CD4-positive, CD25-positive, alpha-beta regulatory T cell (primary cell): ENCODE data around the gene GABPA. TPM values are rescaled to one million over a fixed set of nuclear protein-coding genes. Genes with fewer than 3 reads are reported as not detected.
"Not testable (repeated sequence)": the region's sequence is repeated elsewhere in the genome, so short reads cannot be mapped to it uniquely, and the experiment has no call there.

ENCODE experiments used
- ATAC-seq, 2 donors: fragments of 150-1000 bp; cut with Tn5 transposase; one replicate each; pipeline ENCODE4 v1.10.0; 2021; ENCODE audit warnings: low read depth in 2 of 2, moderate number of reproducible peaks in 2 of 2, moderate library complexity in 1 of 2
- DNase-seq, 3 donors: peaks; one replicate each; pipeline versions ENCODE4 v3.0.0 to v3.0.0-alpha.2; 2012 to 2022; ENCODE audit warnings: mixed read lengths in 1 of 3
- H3K27ac ChIP-seq: one replicate; pipeline ENCODE4 v1.7.0; 2013; ENCODE audit warnings: mild to moderate bottlenecking, low read length; ENCODE audit not compliant: insufficient read depth, poor library complexity, severe bottlenecking
- H3K27me3 ChIP-seq: one replicate; pipeline ENCODE4 v1.7.0; 2013; ENCODE audit warnings: low read length; ENCODE audit not compliant: control insufficient read depth, insufficient read depth
- H3K36me3 ChIP-seq: one replicate; pipeline ENCODE4 v1.7.0; 2013; ENCODE audit warnings: mild to moderate bottlenecking, low read length, moderate library complexity; ENCODE audit not compliant: control insufficient read depth, insufficient read depth
- H3K4me1 ChIP-seq: 2 replicates; pipeline ENCODE4 v1.7.0; 2013; ENCODE audit warnings: mild to moderate bottlenecking, low read length; ENCODE audit not compliant: insufficient read depth, control insufficient read depth, poor library complexity, severe bottlenecking
- H3K4me3 ChIP-seq: one replicate; pipeline ENCODE4 v1.7.0; 2013; ENCODE audit warnings: low read depth, mild to moderate bottlenecking, low read length, moderate library complexity
- H3K9me3 ChIP-seq, 2 experiments: 1 replicate in 1 of 2; 2 replicates in 1 of 2; pipeline ENCODE4 v1.7.0; 2013; ENCODE audit warnings: low read length in 2 of 2, mild to moderate bottlenecking in 1 of 2, moderate library complexity in 1 of 2; ENCODE audit not compliant: control insufficient read depth in 2 of 2
- H3K27ac Mint-ChIP-seq, 3 donors: one replicate each; pipeline ENCODE4 v1.8.0; 2020 to 2022; ENCODE audit warnings: mild to moderate bottlenecking in 3 of 3, mixed read lengths in 3 of 3, moderate library complexity in 2 of 3
- H3K27me3 Mint-ChIP-seq: one replicate; pipeline ENCODE4 v1.8.0; 2022; ENCODE audit warnings: mild to moderate bottlenecking, mixed read lengths
- H3K36me3 Mint-ChIP-seq: one replicate; pipeline ENCODE4 v1.8.0; 2020; ENCODE audit warnings: mixed read lengths
- H3K4me1 Mint-ChIP-seq, 4 donors: one replicate each; pipeline ENCODE4 v1.8.0; 2020 to 2022; ENCODE audit warnings: mixed read lengths in 4 of 4, mild to moderate bottlenecking in 1 of 4
- H3K4me3 Mint-ChIP-seq, 4 donors: one replicate each; pipeline ENCODE4 v1.8.0; 2020 to 2022; ENCODE audit warnings: mild to moderate bottlenecking in 4 of 4, mixed read lengths in 4 of 4, moderate library complexity in 3 of 4
- H3K9me3 Mint-ChIP-seq, 7 donors: one replicate each; pipeline ENCODE4 v1.8.0; 2020 to 2022; ENCODE audit warnings: mixed read lengths in 7 of 7, mild to moderate bottlenecking in 3 of 7, moderate library complexity in 2 of 7
- polyA plus RNA-seq, 4 donors: library from polyadenylated mRNA; unstranded; fragments of 300-500 nt; fragmentation: Illumina TruSeq; gene quantifications; one replicate each; pipeline ENCODE4 v1.2.3, GENCODE V29; 2021
- total RNA-seq: library from RNA; stranded (reverse); gene quantifications from one replicate; pipeline ENCODE4 v1.2.3, GENCODE V29; 2022

Gene GABPA
- total and polyA plus RNA-seq, 5 donors from 2014 or later, result 15.3 to 21.3 (median 17.5) TPM

- H3K27ac Mint-ChIP-seq, result no peak overlapping the region
- H3K4me1 Mint-ChIP-seq, result peaks cover 3 to 17% (median 9%) of the 10 kb centered on the region in 4 donors
- no peak for DNase-seq
- Histone ChIP-seq H3K36me3 (peaks cover 58% of the 10 kb centered on the region), H3K4me3 (no peak overlapping the region), H3K4me1 (no peaks in the 10 kb centered on the region), H3K27me3 (no peaks in the 10 kb centered on the region), H3K27ac (no peak overlapping the region), H3K9me3 (no peaks in the 10 kb centered on the region)
- H3K36me3 Mint-ChIP-seq, result peaks cover 36% of the 10 kb centered on the region
- ATAC-seq, result no peak
- H3K4me3 Mint-ChIP-seq, result no peak overlapping the region
- H3K9me3 Mint-ChIP-seq, result no peaks in the 10 kb centered on the region
- H3K27me3 Mint-ChIP-seq, result no peaks in the 10 kb centered on the region
These were observed 33.1 kb downstream of the GABPA start for GRCh38 chr21:25767921-25768320.

DNA sequence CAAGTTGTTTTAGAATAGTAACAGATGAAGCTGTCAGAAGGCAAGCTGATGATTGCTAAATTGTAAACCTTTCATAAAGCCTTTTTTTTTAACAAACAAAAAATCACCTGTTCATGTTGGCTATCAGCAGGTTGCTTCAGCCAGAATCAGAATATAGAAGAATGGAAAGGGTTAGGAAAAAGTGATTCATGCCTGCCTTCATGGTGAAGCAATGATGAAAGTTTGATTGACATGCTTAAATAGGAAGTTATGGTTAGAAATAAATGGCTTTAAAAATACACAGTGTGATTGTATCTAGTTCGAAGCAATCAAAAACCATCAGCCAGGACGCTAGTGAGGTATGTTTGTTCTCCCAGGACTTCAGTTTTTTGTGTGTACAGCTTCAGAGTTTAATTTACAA lies 37.9 kb downstream of the GABPA start:
- H3K4me3 Mint-ChIP-seq, result no peak overlapping the region
- Histone ChIP-seq H3K27me3 (no peaks in the 10 kb centered on the region), H3K9me3 (no peaks in the 10 kb centered on the region), H3K4me3 (no peak overlapping the region), H3K4me1 (no peaks in the 10 kb centered on the region), H3K36me3 (peaks cover 22% of the 10 kb centered on the region), H3K27ac (no peak overlapping the region)
- peaks cover 8% of the 10 kb centered on the region for H3K36me3 Mint-ChIP-seq
- H3K27me3 Mint-ChIP-seq, result no peaks in the 10 kb centered on the region
- H3K27ac Mint-ChIP-seq, result peak overlapping the region in 1 of 3 donors; percentile 54
- H3K9me3 Mint-ChIP-seq, result no peaks in the 10 kb centered on the region
- H3K4me1 Mint-ChIP-seq, result peaks cover 0 to 9% (median 6%) of the 10 kb centered on the region in 4 donors
- ATAC-seq (no peak), DNase-seq (no peak)

GRCh38 chr21:25776440-25776839 lies 41.7 kb downstream of the GABPA start:
- H3K27me3 ChIP-seq, result no peaks in the 10 kb centered on the region
- ATAC-seq (no peak), DNase-seq (no peak)
- Mint-ChIP-seq H3K36me3 (peaks cover 3% of the 10 kb centered on the region), H3K27me3 (no peaks in the 10 kb centered on the region), H3K9me3 (no peaks in the 10 kb centered on the region), H3K4me3 (no peak overlapping the region), H3K4me1 (peaks cover 0 to 3% (median 1%) of the 10 kb centered on the region in 4 donors), H3K27ac (no peak overlapping the region)
- no peaks in the 10 kb centered on the region for H3K9me3 ChIP-seq
- H3K4me1 ChIP-seq, result no peaks in the 10 kb centered on the region
- no peak overlapping the region for H3K4me3 ChIP-seq
- no peak overlapping the region for H3K27ac ChIP-seq
- H3K36me3 ChIP-seq, result no peaks in the 10 kb centered on the region

- not testable (repeated sequence) for H3K4me3 ChIP-seq, H3K4me1 Mint-ChIP-seq, ATAC-seq, H3K4me1 ChIP-seq, H3K4me3 Mint-ChIP-seq, H3K9me3 Mint-ChIP-seq, H3K27ac Mint-ChIP-seq, H3K36me3 ChIP-seq, H3K27ac ChIP-seq, H3K9me3 ChIP-seq, H3K27me3 ChIP-seq, H3K27me3 Mint-ChIP-seq, H3K36me3 Mint-ChIP-seq, DNase-seq
These were observed 43.5 kb downstream of the GABPA start for GRCh38 chr21:25778126-25778875.

DNA sequence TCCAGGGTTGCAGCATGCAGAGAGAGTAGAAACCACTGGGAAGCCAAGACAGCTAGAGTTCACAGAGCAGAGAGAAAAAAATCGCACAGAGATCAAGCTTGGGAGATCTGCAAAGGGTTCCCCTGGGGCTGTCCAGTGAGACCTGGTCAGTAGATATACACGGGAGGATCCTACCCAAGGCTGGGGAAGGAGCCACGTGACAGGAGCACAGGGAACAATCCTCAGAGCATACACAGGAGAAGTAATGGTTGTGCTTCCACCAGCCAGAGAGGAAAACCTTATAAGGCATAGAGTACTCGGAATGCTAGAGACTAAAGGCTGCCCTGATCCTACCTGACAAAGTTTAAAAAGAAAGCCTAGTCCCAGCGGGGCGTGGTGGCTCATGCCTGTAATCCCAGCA lies 53.9 kb downstream of the GABPA start:
- Mint-ChIP-seq H3K27me3 (peaks cover 28% of the 10 kb centered on the region), H3K4me1 (peaks cover 0 to 14% (median 7%) of the 10 kb centered on the region in 4 donors), H3K4me3 (no peak overlapping the region), H3K9me3 (peaks cover 0 to 2% (median 0%) of the 10 kb centered on the region in 7 donors), H3K27ac (no peak overlapping the region), H3K36me3 (no peaks in the 10 kb centered on the region)
- DNase-seq (no peak), ATAC-seq (no peak)
- H3K27ac ChIP-seq, result no peak overlapping the region
- no peak overlapping the region for H3K4me3 ChIP-seq
- no peaks in the 10 kb centered on the region for H3K9me3 ChIP-seq
- peaks cover 7% of the 10 kb centered on the region for H3K4me1 ChIP-seq
- peaks cover 4% of the 10 kb centered on the region for H3K27me3 ChIP-seq
- H3K36me3 ChIP-seq, result no peaks in the 10 kb centered on the region

DNA sequence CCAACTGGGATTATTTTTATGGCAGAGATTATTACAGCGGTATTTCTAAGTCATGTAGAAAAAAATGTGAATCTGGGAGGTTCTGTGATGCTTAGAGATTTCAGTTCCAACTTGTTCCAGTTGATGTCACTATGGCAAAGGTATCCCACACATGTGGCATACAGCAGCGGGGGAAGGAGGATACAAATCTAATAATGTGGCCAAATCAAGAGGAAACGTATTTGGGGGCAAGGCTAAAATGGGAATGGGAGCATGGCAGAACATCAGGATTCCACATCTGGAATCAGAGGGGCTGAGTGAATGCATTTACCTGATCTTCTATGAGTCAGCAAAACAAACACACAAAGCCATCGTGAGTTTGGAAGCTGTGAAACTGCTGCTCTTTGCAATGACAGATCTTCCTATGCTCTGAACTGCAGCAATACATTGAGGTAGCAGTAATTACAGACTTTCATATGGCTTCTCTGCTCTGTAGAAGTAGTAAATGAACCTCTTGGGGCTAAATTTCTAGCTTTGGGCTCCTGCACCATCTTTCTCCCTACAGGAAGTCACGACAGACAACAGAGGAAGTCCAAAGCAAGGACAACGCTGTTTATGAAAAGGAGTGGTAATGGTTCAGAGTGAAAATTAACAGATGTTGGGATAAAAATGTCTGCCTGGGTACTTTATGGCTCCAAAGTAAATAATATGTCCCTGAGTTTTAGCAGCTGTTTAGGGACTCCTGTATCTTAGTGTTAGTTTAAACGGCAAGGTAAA lies 55.5 kb downstream of the GABPA start:
- Mint-ChIP-seq H3K9me3 (peaks cover 0 to 2% (median 0%) of the 10 kb centered on the region in 7 donors), H3K27ac (peak overlapping the region in 1 of 3 donors; percentile 22), H3K36me3 (no peaks in the 10 kb centered on the region), H3K4me1 (peaks cover 0 to 14% (median 7%) of the 10 kb centered on the region in 4 donors), H3K4me3 (peak overlapping the region in 3 of 4 donors; percentile 28 to 73 (median 52)), H3K27me3 (peaks cover 30% of the 10 kb centered on the region)
- Histone ChIP-seq H3K9me3 (no peaks in the 10 kb centered on the region), H3K4me1 (peaks cover 7% of the 10 kb centered on the region), H3K4me3 (peak overlapping the region; percentile 78), H3K27me3 (peaks cover 2% of the 10 kb centered on the region), H3K27ac (no peak overlapping the region), H3K36me3 (no peaks in the 10 kb centered on the region)
- ATAC-seq (peak in 1 of 2 donors; percentile 31), DNase-seq (peak in 1 of 3 donors; percentile 20)

DNA sequence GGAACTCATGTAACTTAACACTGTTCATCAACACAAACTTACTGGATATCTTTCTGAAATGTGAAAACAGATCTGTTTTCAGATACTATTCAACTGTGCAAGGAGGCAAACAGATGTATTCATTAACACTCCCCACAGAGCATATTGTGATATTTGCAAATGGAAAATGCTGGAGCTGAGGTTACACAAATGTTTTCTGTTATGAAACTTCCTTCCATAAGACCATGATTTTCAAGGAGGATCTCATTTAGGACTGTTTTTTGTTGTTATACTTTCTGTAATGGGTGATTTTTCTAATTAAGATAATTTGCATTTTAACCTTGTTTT lies 56.1 kb downstream of the GABPA start:
- peaks cover 36% of the 10 kb centered on the region for H3K27me3 Mint-ChIP-seq
- H3K4me1 ChIP-seq, result peaks cover 7% of the 10 kb centered on the region
- DNase-seq (no peak), ATAC-seq (no peak)
- H3K27ac ChIP-seq, result no peak overlapping the region
- no peaks in the 10 kb centered on the region for H3K36me3 Mint-ChIP-seq
- H3K27ac Mint-ChIP-seq, result no peak overlapping the region
- peak overlapping the region in 3 of 4 donors; percentile 28 to 73 (median 52) for H3K4me3 Mint-ChIP-seq
- H3K36me3 ChIP-seq, result no peaks in the 10 kb centered on the region
- H3K27me3 ChIP-seq, result peaks cover 3% of the 10 kb centered on the region
- H3K4me1 Mint-ChIP-seq, result peaks cover 0 to 14% (median 7%) of the 10 kb centered on the region in 4 donors
- H3K9me3 Mint-ChIP-seq, result peaks cover 0 to 2% (median 0%) of the 10 kb centered on the region in 7 donors
- no peaks in the 10 kb centered on the region for H3K9me3 ChIP-seq
- peak overlapping the region; percentile 78 for H3K4me3 ChIP-seq
